ENCODE data around the gene LRG1. TPM values are rescaled to one million over a fixed set of nuclear protein-coding genes. Genes with fewer than 3 reads are reported as not detected.

LRG1 gene, protein sequence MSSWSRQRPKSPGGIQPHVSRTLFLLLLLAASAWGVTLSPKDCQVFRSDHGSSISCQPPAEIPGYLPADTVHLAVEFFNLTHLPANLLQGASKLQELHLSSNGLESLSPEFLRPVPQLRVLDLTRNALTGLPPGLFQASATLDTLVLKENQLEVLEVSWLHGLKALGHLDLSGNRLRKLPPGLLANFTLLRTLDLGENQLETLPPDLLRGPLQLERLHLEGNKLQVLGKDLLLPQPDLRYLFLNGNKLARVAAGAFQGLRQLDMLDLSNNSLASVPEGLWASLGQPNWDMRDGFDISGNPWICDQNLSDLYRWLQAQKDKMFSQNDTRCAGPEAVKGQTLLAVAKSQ
- total RNA-seq (26.4 TPM), polyA plus RNA-seq (ENCODE audit: insufficient read depth, low read depth, low replicate concordance) (2.2 TPM)
- long read RNA-seq, donor 1, result 0 reads
- long read RNA-seq, donor 2, partial matches to known transcripts, result 0 of 1 reads
- long read RNA-seq, donor 2, other reads (novel, unspliced or antisense), result 0 of 1 reads
- long read RNA-seq, donor 3, partial matches to known transcripts, result 0 of 1 reads
- long read RNA-seq, donor 3, other reads (novel, unspliced or antisense), result 0 of 1 reads
- long read RNA-seq, donor 4, partial matches to known transcripts, result 0 of 1 reads
- long read RNA-seq, donor 4, other reads (novel, unspliced or antisense), result 0 of 1 reads
- long read RNA-seq, donor 5, result 0 reads
- long read RNA-seq, donor 6, result 0 reads
- long read RNA-seq, donor 7, transcript LRG1-201 (2 exons, 3,036 nt), result major isoform, 54 of 91 reads
- long read RNA-seq, donor 7, partial matches to known transcripts, result 0 of 91 reads
- long read RNA-seq, donor 7, other reads (novel, unspliced or antisense), result 37 of 91 reads
- long read RNA-seq, donor 8, result 0 reads
- long read RNA-seq, donor 9, result 0 reads
- long read RNA-seq, donor 10, result 0 reads

DNA sequence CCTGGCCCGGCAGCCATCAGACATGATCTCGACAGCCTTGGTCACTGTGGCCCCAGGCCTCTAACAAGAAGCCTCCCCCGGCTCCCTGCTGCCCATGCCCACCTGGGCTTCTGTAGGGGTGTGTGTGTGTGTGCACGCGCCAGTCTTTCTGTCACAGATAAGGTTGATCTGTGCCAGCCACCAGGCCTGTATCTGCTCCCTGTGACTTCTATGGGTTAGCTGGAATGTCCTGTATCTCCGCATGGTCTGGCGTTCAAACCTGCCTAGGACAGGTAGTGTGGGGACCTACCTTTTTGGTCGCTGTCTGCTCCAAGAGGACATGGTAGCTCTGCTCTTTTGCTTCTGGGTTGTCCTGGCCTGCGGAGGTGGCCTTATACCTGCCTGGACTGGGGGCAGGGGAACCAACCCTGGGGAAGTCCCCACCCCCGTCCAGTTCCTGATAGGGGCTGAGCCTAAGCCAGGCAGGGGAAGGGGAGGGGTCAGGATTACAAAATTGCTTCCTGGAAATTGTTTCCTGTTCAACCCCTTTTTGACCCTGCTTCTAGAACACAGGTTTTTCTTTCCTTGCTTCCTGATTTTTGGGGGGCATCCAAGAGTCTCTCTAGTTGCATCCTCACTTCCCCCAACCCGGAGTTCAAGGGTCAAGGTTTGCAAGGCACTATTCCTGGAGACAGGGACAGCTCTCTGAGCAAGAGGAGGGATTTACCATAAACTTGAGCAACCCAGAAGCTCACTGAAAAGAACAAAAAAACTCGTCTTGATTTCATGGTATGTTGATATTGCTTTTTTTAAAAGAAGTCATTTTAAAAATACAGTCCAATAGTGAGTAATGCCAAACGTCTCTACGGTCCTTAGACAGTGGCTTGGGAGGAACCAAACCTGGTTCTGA is at the start of gene LRG1:
Gene LRG1, minus strand, starts transcription at position 344 of the 889 bp plus-strand sequence. Its CDS starts 23 bp downstream, at position 321.
- DNase-seq (peak in 4 of 5 donors; percentile 33 to 91 (median 46)), FAIRE-seq (no peak)
- Histone ChIP-seq H3K27me3 (ENCODE audit: control insufficient read depth, insufficient read depth, low read length) (no peaks in the 10 kb centered on the region), H3K27ac (ENCODE audit: low read depth in 2 of 2, low read length in 2 of 2) (no peak within 1 kb of the TSS), H3K36me3 (ENCODE audit: control insufficient read depth in 2 of 3, insufficient read depth in 3 of 3, low read length in 3 of 3) (no peaks in the 10 kb centered on the region), H3K9me3 (ENCODE audit: control insufficient read depth in 2 of 3, insufficient read depth in 1 of 3, low read length in 3 of 3) (no peaks in the 10 kb centered on the region), H3K4me1 (ENCODE audit: control insufficient read depth in 2 of 3, insufficient read depth in 2 of 3, low read depth in 1 of 3, low read length in 3 of 3) (peaks cover 0 to 2% (median 0%) of the 10 kb centered on the region in 3 donors), H3K4me3 (ENCODE audit: low read length in 3 of 3) (no peak within 1 kb of the TSS), H3K9ac (ENCODE audit: low read length in 3 of 3) (no peak within 1 kb of the TSS)
- intact Hi-C loops (cut with DNase I), result no loop called here
- TF ChIP-seq, protein P1, sequence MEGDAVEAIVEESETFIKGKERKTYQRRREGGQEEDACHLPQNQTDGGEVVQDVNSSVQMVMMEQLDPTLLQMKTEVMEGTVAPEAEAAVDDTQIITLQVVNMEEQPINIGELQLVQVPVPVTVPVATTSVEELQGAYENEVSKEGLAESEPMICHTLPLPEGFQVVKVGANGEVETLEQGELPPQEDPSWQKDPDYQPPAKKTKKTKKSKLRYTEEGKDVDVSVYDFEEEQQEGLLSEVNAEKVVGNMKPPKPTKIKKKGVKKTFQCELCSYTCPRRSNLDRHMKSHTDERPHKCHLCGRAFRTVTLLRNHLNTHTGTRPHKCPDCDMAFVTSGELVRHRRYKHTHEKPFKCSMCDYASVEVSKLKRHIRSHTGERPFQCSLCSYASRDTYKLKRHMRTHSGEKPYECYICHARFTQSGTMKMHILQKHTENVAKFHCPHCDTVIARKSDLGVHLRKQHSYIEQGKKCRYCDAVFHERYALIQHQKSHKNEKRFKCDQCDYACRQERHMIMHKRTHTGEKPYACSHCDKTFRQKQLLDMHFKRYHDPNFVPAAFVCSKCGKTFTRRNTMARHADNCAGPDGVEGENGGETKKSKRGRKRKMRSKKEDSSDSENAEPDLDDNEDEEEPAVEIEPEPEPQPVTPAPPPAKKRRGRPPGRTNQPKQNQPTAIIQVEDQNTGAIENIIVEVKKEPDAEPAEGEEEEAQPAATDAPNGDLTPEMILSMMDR (IDR thresholded peaks at IDR 0.05; ENCODE audit: borderline replicate concordance, extremely low read depth, insufficient read depth), result no peak

DNA sequence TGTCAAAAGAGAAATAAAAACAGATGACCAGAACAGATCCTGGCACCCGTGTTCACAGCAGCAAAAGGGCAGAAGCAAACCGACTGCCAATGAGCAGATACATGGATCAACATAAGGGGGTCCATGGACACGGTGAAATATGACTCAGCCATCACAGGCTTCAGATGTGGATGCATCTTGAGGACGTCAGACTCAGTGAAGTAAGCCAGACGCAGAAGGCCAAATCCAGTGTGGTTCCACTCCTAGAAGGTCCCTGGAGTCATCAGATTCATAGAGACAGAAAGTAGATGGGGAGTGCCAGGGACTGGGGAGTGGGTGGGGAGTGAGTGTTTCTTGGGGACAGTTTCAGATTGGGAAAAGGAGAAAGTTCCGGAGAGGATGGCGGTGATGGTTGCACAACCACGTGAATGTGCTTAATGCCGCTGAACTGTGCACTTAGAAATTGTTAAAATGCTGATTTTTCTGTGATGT is 48.5 kb upstream of the LRG1 start:
- no peak overlapping the region for H3K27ac ChIP-seq (ENCODE audit: low read depth in 2 of 2, low read length in 2 of 2)
- DNase-seq (no peak), FAIRE-seq (no peak)
- no peaks in the 10 kb centered on the region for H3K4me1 ChIP-seq (ENCODE audit: control insufficient read depth in 2 of 3, insufficient read depth in 2 of 3, low read depth in 1 of 3, low read length in 3 of 3)
- H3K4me3 ChIP-seq (ENCODE audit: low read length in 3 of 3), result no peak overlapping the region
- no peaks in the 10 kb centered on the region for H3K9me3 ChIP-seq (ENCODE audit: control insufficient read depth in 2 of 3, insufficient read depth in 1 of 3, low read length in 3 of 3)
- H3K9ac ChIP-seq (ENCODE audit: low read length in 3 of 3), result no peak overlapping the region
- TF ChIP-seq, protein P1 (IDR thresholded peaks at IDR 0.05; ENCODE audit: borderline replicate concordance, extremely low read depth, insufficient read depth), result no peak
- no peaks in the 10 kb centered on the region for H3K36me3 ChIP-seq (ENCODE audit: control insufficient read depth in 2 of 3, insufficient read depth in 3 of 3, low read length in 3 of 3)
- intact Hi-C loops (cut with DNase I), result no loop called here
- no peaks in the 10 kb centered on the region for H3K27me3 ChIP-seq (ENCODE audit: control insufficient read depth, insufficient read depth, low read length)

DNA sequence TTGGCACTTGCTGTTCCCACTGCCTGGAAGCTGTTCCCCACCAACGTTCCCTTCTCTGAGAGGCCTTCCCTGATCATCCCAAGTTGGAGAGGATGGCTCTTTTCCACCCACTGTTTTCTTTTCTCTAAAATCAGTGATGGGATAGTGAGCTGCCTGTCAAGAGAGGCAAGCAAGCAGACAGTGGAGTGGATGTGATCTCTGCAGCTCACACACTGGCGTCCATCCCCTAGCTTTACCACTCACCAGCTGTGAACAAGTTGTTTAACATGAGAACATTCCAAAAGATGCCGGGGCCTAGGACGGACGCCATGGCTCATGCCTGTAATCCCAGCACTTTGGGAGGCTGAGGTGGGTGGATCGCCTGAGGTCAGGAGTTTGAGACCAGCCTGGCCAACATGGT is 47.7 kb upstream of the LRG1 start:
- H3K4me3 ChIP-seq (ENCODE audit: low read length in 3 of 3), result no peak overlapping the region
- H3K36me3 ChIP-seq (ENCODE audit: control insufficient read depth in 2 of 3, insufficient read depth in 3 of 3, low read length in 3 of 3), result no peaks in the 10 kb centered on the region
- no peak overlapping the region for H3K9ac ChIP-seq (ENCODE audit: low read length in 3 of 3)
- no peak overlapping the region for H3K27ac ChIP-seq (ENCODE audit: low read depth in 2 of 2, low read length in 2 of 2)
- DNase-seq (no peak), FAIRE-seq (no peak)
- no peaks in the 10 kb centered on the region for H3K9me3 ChIP-seq (ENCODE audit: control insufficient read depth in 2 of 3, insufficient read depth in 1 of 3, low read length in 3 of 3)
- H3K27me3 ChIP-seq (ENCODE audit: control insufficient read depth, insufficient read depth, low read length), result no peaks in the 10 kb centered on the region
- no peaks in the 10 kb centered on the region for H3K4me1 ChIP-seq (ENCODE audit: control insufficient read depth in 2 of 3, insufficient read depth in 2 of 3, low read depth in 1 of 3, low read length in 3 of 3)
- intact Hi-C loops (cut with DNase I), result no loop called here
- TF ChIP-seq, protein P1 (IDR thresholded peaks at IDR 0.05; ENCODE audit: borderline replicate concordance, extremely low read depth, insufficient read depth), result no peak

All from kidney (tissue), 22 donors.